HEK293 (cell line): ENCODE data around the gene MIB2.

ENCODE experiments used
- CTCF ChIA-PET: fragments of 350-600 bp; formaldehyde crosslinking; extraction: SDS; loops from one replicate; lab custom pipeline; 2021; ENCODE audit warnings: antibody characterized with exemption; lab: Yijun Ruan, JAX
- POLR2A ChIA-PET: fragments of 300-600 bp; formaldehyde crosslinking; extraction: SDS; loops from one replicate; lab custom pipeline; 2020; ENCODE audit warnings: antibody characterized with exemption, inconsistent platforms; lab: Yijun Ruan, JAX
- H3K27ac ChIP-seq: fragments of 200-500 bp; sonication (Bioruptor generic); 2 replicates; pipeline ENCODE4 v1.5.1; 2014; ENCODE audit warnings: low read depth, low read length, control low read depth, inconsistent platforms; ENCODE audit errors: extremely low read depth
- H3K36me3 ChIP-seq, 2 experiments: fragments of 200-500 bp in 1 of 2; sonication (Bioruptor generic) in 1 of 2; 1 replicate in 1 of 2; 2 replicates in 1 of 2; pipeline ENCODE4 v1.5.1; 2014 to 2017; ENCODE audit warnings: inconsistent platforms in 2 of 2, low read length in 2 of 2; ENCODE audit not compliant: control insufficient read depth in 2 of 2, insufficient read depth in 1 of 2
- H3K4me1 ChIP-seq: fragments of 200-500 bp; sonication (Bioruptor generic); 2 replicates; pipeline ENCODE4 v1.5.1; 2014; ENCODE audit warnings: mild to moderate bottlenecking, low read length, inconsistent platforms; ENCODE audit not compliant: control insufficient read depth, insufficient read depth
- H3K4me3 ChIP-seq: 2 replicates; pipeline ENCODE4 v1.5.1; 2011; ENCODE audit warnings: low read depth, mild to moderate bottlenecking, control low read depth, low read length, moderate library complexity
- H3K9me3 ChIP-seq: fragments of 200-500 bp; sonication (Bioruptor generic); 2 replicates; pipeline ENCODE4 v1.5.1; 2014; ENCODE audit warnings: low read depth, low read length, inconsistent platforms; ENCODE audit not compliant: control insufficient read depth, insufficient read depth
- HOXC10 ChIP-seq: sonication (generic); formaldehyde crosslinking; IDR thresholded peaks from 2 replicates; pipeline ENCODE4 v1.8.1; 2023; ENCODE audit warnings: mild to moderate bottlenecking, missing genetic modification reagents
- MEIS1 ChIP-seq: sonication (generic); formaldehyde crosslinking; IDR thresholded peaks from 2 replicates; pipeline ENCODE4 v1.8.1; 2022; ENCODE audit warnings: missing genetic modification reagents, mild to moderate bottlenecking, borderline replicate concordance
- SP3 ChIP-seq: fragments of 450-650 bp; formaldehyde crosslinking; IDR thresholded peaks from 2 replicates; pipeline ENCODE4 v1.5.1; 2016; ENCODE audit warnings: missing biosample characterization, missing genetic modification characterization
- ZFP37 ChIP-seq: fragments of 450-650 bp; formaldehyde crosslinking; IDR thresholded peaks from 2 replicates; pipeline ENCODE4 v1.5.1; 2016; ENCODE audit warnings: missing biosample characterization, missing genetic modification characterization
- ZNF202 ChIP-seq: fragments of 450-650 bp; formaldehyde crosslinking; IDR thresholded peaks from 2 replicates; pipeline ENCODE4 v1.5.1; 2016; ENCODE audit warnings: missing biosample characterization, missing genetic modification characterization, borderline replicate concordance
- ZNF274 ChIP-seq, 2 experiments: fragments of 200-500 bp in 1 of 2; fragments of 450-650 bp in 1 of 2; sonication (Bioruptor generic) in 1 of 2; formaldehyde crosslinking in 1 of 2; IDR thresholded peaks; 2 replicates each; pipeline versions ENCODE4 v1.5.1 to v1.6.1; 2014 to 2016; ENCODE audit warnings: borderline replicate concordance in 1 of 2, inconsistent platforms in 1 of 2, low read length in 1 of 2, missing biosample characterization in 1 of 2, missing genetic modification characterization in 1 of 2
- ZNF292 ChIP-seq: fragments of 450-650 bp; formaldehyde crosslinking; IDR thresholded peaks from 2 replicates; pipeline ENCODE4 v1.5.1; 2016; ENCODE audit warnings: low read depth, missing biosample characterization, missing genetic modification characterization, borderline replicate concordance
- ZNF366 ChIP-seq: fragments of 450-650 bp; formaldehyde crosslinking; conservative IDR thresholded peaks from 2 replicates; pipeline ENCODE4 v1.5.1; 2016; ENCODE audit warnings: missing biosample characterization, missing genetic modification characterization
- ZNF521 ChIP-seq: fragments of 450-650 bp; formaldehyde crosslinking; IDR thresholded peaks from 2 replicates; pipeline ENCODE4 v1.5.1; 2017; ENCODE audit warnings: missing biosample characterization, mild to moderate bottlenecking, missing genetic modification characterization
- ZNF707 ChIP-seq: fragments of 450-650 bp; formaldehyde crosslinking; IDR thresholded peaks from 2 replicates; pipeline ENCODE4 v1.5.1; 2016; ENCODE audit warnings: missing biosample characterization, missing genetic modification characterization
- ZNF843 ChIP-seq: fragments of 450-650 bp; formaldehyde crosslinking; IDR thresholded peaks from 2 replicates; pipeline ENCODE4 v1.5.1; 2016; ENCODE audit warnings: missing biosample characterization, missing genetic modification characterization
- ZSCAN23 ChIP-seq: fragments of 450-650 bp; formaldehyde crosslinking; IDR thresholded peaks from 2 replicates; pipeline ENCODE4 v1.5.1; 2016; ENCODE audit warnings: missing biosample characterization, missing genetic modification characterization
- TF ChIP-seq, protein P1 (sequence below): fragments of 450-650 bp; formaldehyde crosslinking; IDR thresholded peaks from 2 replicates; pipeline ENCODE4 v1.5.1; 2016; ENCODE audit warnings: missing biosample characterization, missing genetic modification characterization
- TF ChIP-seq, protein P2 (sequence below): fragments of 450-650 bp; formaldehyde crosslinking; IDR thresholded peaks from 2 replicates; pipeline ENCODE4 v1.5.1; 2016; ENCODE audit warnings: missing biosample characterization, missing genetic modification characterization
- TF ChIP-seq, protein P3 (sequence below): fragments of 450-650 bp; IDR thresholded peaks from 2 replicates; pipeline ENCODE4 v1.5.1; 2018; ENCODE audit warnings: missing biosample characterization, mild to moderate bottlenecking, missing genetic modification characterization
- TF ChIP-seq, protein P4 (sequence below): fragments of 450-650 bp; formaldehyde crosslinking; IDR thresholded peaks from 2 replicates; pipeline ENCODE4 v1.5.1; 2016; ENCODE audit warnings: missing biosample characterization, missing genetic modification characterization

Gene MIB2

DNA sequence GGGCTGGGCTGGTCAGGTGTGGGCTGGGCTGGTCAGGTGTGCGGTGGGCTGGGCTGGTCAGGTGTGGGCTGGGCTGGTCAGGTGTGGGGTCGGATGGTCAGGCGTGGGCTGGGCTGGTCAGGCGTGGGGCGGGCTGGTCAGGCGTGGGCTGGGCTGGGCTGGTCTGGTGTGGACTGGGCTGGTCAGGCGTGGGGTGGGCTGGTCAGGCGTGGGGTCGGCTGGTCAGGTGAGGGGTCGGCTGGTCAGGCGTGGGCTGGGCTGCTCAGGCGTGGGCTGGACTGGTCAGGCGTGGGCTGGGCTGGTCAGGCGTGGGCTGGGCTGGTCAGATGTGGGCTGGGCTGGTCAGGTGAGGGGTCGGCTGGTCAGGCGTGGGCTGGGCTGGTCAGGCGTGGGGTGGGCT lies 9.6 kb upstream of the MIB2 start:
- Histone ChIP-seq H3K9me3 (no peaks in the 10 kb centered on the region), H3K4me1 (no peaks in the 10 kb centered on the region; the same call in 1 of the 2 replicates), H3K36me3 (no peaks in the 10 kb centered on the region), H3K4me3 (no peak overlapping the region), H3K27ac (no peak overlapping the region)
- POLR2A ChIA-PET, result no interaction called here
- TF ChIP-seq ZNF274 (IDR thresholded peaks at IDR 0.05; ENCODE audit: low read length) (no peak), ZNF274 (tag by site-specific recombination; IDR thresholded peaks at IDR 0.05; ENCODE audit: borderline replicate concordance) (no peak), ZNF292 (tag by site-specific recombination) (no peak), ZNF843 (no peak), ZSCAN23 (tag by site-specific recombination) (no peak), ZNF202 (tag by site-specific recombination) (no peak), MEIS1 (CRISPR knock-in tag) (no peak), ZNF707 (no peak)
- TF ChIP-seq, protein P1, sequence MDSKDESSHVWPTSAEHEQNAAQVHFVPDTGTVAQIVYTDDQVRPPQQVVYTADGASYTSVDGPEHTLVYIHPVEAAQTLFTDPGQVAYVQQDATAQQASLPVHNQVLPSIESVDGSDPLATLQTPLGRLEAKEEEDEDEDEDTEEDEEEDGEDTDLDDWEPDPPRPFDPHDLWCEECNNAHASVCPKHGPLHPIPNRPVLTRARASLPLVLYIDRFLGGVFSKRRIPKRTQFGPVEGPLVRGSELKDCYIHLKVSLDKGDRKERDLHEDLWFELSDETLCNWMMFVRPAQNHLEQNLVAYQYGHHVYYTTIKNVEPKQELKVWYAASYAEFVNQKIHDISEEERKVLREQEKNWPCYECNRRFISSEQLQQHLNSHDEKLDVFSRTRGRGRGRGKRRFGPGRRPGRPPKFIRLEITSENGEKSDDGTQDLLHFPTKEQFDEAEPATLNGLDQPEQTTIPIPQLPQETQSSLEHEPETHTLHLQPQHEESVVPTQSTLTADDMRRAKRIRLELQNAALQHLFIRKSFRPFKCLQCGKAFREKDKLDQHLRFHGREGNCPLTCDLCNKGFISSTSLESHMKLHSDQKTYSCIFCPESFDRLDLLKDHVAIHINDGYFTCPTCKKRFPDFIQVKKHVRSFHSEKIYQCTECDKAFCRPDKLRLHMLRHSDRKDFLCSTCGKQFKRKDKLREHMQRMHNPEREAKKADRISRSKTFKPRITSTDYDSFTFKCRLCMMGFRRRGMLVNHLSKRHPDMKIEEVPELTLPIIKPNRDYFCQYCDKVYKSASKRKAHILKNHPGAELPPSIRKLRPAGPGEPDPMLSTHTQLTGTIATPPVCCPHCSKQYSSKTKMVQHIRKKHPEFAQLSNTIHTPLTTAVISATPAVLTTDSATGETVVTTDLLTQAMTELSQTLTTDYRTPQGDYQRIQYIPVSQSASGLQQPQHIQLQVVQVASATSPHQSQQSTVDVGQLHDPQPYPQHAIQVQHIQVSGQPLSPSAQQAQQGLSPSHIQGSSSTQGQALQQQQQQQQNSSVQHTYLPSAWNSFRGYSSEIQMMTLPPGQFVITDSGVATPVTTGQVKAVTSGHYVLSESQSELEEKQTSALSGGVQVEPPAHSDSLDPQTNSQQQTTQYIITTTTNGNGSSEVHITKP (tag by site-specific recombination), result no peak
- TF ChIP-seq, protein P2, sequence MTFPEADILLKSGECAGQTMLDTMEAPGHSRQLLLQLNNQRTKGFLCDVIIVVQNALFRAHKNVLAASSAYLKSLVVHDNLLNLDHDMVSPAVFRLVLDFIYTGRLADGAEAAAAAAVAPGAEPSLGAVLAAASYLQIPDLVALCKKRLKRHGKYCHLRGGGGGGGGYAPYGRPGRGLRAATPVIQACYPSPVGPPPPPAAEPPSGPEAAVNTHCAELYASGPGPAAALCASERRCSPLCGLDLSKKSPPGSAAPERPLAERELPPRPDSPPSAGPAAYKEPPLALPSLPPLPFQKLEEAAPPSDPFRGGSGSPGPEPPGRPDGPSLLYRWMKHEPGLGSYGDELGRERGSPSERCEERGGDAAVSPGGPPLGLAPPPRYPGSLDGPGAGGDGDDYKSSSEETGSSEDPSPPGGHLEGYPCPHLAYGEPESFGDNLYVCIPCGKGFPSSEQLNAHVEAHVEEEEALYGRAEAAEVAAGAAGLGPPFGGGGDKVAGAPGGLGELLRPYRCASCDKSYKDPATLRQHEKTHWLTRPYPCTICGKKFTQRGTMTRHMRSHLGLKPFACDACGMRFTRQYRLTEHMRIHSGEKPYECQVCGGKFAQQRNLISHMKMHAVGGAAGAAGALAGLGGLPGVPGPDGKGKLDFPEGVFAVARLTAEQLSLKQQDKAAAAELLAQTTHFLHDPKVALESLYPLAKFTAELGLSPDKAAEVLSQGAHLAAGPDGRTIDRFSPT, result no peak
- TF ChIP-seq, protein P3, sequence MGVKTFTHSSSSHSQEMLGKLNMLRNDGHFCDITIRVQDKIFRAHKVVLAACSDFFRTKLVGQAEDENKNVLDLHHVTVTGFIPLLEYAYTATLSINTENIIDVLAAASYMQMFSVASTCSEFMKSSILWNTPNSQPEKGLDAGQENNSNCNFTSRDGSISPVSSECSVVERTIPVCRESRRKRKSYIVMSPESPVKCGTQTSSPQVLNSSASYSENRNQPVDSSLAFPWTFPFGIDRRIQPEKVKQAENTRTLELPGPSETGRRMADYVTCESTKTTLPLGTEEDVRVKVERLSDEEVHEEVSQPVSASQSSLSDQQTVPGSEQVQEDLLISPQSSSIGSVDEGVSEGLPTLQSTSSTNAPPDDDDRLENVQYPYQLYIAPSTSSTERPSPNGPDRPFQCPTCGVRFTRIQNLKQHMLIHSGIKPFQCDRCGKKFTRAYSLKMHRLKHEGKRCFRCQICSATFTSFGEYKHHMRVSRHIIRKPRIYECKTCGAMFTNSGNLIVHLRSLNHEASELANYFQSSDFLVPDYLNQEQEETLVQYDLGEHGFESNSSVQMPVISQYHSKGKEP (tag by site-specific recombination), result no peak
- TF ChIP-seq, protein P4, sequence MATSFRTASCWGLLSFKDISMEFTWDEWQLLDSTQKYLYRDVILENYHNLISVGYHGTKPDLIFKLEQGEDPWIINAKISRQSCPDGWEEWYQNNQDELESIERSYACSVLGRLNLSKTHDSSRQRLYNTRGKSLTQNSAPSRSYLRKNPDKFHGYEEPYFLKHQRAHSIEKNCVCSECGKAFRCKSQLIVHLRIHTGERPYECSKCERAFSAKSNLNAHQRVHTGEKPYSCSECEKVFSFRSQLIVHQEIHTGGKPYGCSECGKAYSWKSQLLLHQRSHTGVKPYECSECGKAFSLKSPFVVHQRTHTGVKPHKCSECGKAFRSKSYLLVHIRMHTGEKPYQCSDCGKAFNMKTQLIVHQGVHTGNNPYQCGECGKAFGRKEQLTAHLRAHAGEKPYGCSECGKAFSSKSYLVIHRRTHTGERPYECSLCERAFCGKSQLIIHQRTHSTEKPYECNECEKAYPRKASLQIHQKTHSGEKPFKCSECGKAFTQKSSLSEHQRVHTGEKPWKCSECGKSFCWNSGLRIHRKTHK (tag by site-specific recombination), result no peak
- CTCF ChIA-PET, result no interaction called here

DNA sequence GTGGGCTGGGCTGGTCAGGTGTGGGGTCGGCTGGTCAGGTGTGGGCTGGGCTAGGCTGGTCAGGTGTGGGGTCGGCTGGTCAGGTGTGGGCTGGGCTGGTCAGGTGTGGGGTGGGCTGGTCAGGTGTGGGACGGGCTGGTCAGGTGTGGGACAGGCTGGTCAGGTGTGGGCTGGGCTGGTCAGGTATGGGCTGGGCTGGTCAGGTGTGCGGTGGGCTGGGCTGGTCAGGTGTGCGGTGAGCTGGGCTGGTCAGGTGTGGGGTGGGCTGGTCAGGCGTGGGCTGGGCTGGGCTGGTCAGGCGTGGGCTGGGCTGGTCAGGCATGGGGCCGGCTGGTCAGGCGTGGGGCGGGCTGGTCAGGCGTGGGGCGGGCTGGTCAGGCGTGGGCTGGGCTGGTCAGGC lies 9.1 kb upstream of the MIB2 start:
- H3K4me3 ChIP-seq, result no peak overlapping the region
- no peaks in the 10 kb centered on the region for H3K36me3 ChIP-seq
- no peak overlapping the region for H3K27ac ChIP-seq
- TF ChIP-seq ZNF366 (tag by site-specific recombination) (no peak), ZFP37 (tag by site-specific recombination) (no peak), SP3 (tag by site-specific recombination) (no peak), HOXC10 (CRISPR knock-in tag) (no peak), ZNF521 (tag by site-specific recombination) (no peak)
- no peaks in the 10 kb centered on the region for H3K9me3 ChIP-seq
- ChIA-PET POLR2A (no interaction called here), CTCF (no interaction called here)
- no peaks in the 10 kb centered on the region; the same call in 1 of the 2 replicates for H3K4me1 ChIP-seq
